Pancreas (tissue), 10 donors: ENCODE data around the gene CELF3. TPM values are rescaled to one million over a fixed set of nuclear protein-coding genes. Genes with fewer than 3 reads are reported as not detected.

Experiments used
- ATAC-seq, 4 donors: fragments of 200-7000 bp; cut with Tn5 transposase; one replicate each; pipeline versions ENCODE4 v1.8.0 to v1.9.1; 2020; ENCODE audit warnings: mild to moderate bottlenecking in 4 of 4, moderate library complexity in 4 of 4
- DNase-seq, 6 donors: peaks; one replicate each; pipeline ENCODE4 v3.0.0-alpha.2; 2020
- FAIRE-seq: peaks from 2 replicates; lab custom pipeline; 2012; peaks lifted over from hg19 to GRCh38; lab: Jason Lieb, UNC
- H3K27ac ChIP-seq, 4 donors: fragments of 200-600 bp; sonication (generic); 1 replicate in 3 of 4; 2 replicates in 1 of 4; pipeline versions ENCODE4 v1.5.0 to v1.8.0; 2020
- H3K27me3 ChIP-seq, 4 donors: fragments of 200-600 bp; one replicate each; pipeline ENCODE4 v1.8.0; 2021
- H3K36me3 ChIP-seq, 3 donors: fragments of 200-600 bp; sonication (generic) in 1 of 3; one replicate each; pipeline versions ENCODE4 v1.5.0 to v1.8.0; 2020 to 2021
- H3K4me1 ChIP-seq, 3 donors: fragments of 200-600 bp; one replicate each; pipeline ENCODE4 v1.8.0; 2021
- H3K4me3 ChIP-seq, 4 donors: fragments of 200-600 bp; sonication (generic) in 2 of 4; one replicate each; pipeline versions ENCODE4 v1.5.0 to v1.8.0; 2020 to 2021
- H3K9me3 ChIP-seq, 4 donors: fragments of 200-600 bp; one replicate each; pipeline ENCODE4 v1.8.0; 2021
- CTCF ChIP-seq, 4 donors: fragments of 200-600 bp; sonication (generic) in 3 of 4; IDR thresholded peaks; one replicate each; pipeline versions ENCODE4 v1.5.0 to v1.8.0; 2021; ENCODE audit warnings: antibody characterized with exemption in 4 of 4
- WGBS, 2 donors: extraction: QIAGEN DNeasy Blood & Tissue Kit; methylation state at CpG; one replicate each; pipeline ENCODE4 v1.1.7; 2013; 5-methylcytosine and 5-hydroxymethylcytosine counted together
- intact Hi-C, 3 donors: fragments of 100-400 bp; cut with DNase I; formaldehyde crosslinking; loops; one replicate each; pipeline versions ENCODE4 v1.11.1 to v1.14.2; 2022
- polyA plus RNA-seq, 2 donors: library from polyadenylated mRNA; stranded (reverse); fragments of 200-250 nt; gene quantifications; one replicate each; pipeline ENCODE4 v1.2.3, GENCODE V29; 2013
- total RNA-seq, 6 donors: library from RNA; stranded (reverse); fragmentation: NEBNext Ultra II Directional in 4 of 6; extraction: Animal tissue kit (Norgen Biotek cat#: 25700) in 4 of 6; gene quantifications; one replicate each; pipeline versions ENCODE4 v1.2.1 to v1.2.4, GENCODE V29; 2021 to 2023
- donor health status: healthy with polysubstance abuse.
- donor health status: DM: no; HTN: no; CAD: no; lungs with moderate emphysema.
- donor health status: DM: no; HTN: no; CAD: no.
- donor health status: control.
- donor health status: control.
- donor health status: Bipolar disorder and iron deficiency.
- donor health status: DM: yes; HTN: yes; CAD: no.
- donor health status: DM: no; HTN: no; CAD: no.
- donor health status: DM: no; HTN: no; CAD: no.
- donor health status: DM: yes; HTN: yes; CAD: no.

Gene CELF3
- total and polyA plus RNA-seq, 8 donors: 1.1 to 76.3 (median 5.9) TPM

GRCh38 chr1:151759241-151759640 lies 42.6 kb upstream of the CELF3 start:
- no peak for FAIRE-seq
- peaks cover 3 to 7% (median 4%) of the 10 kb centered on the region in 3 donors for H3K4me1 ChIP-seq
- peaks cover 0 to 20% (median 10%) of the 10 kb centered on the region in 3 donors for H3K36me3 ChIP-seq
- no peak overlapping the region for H3K4me3 ChIP-seq
- H3K9me3 ChIP-seq: no peaks in the 10 kb centered on the region
- DNase-seq: no peak
- no peak for ATAC-seq
- TF ChIP-seq CTCF (IDR thresholded peaks at IDR 0.05): no peak
- no peaks in the 10 kb centered on the region for H3K27me3 ChIP-seq
- intact Hi-C loops: no loop called here
- no peak overlapping the region for H3K27ac ChIP-seq

GRCh38 chr1:151756291-151756690 lies 39.7 kb upstream of the CELF3 start:
- Histone ChIP-seq H3K27me3 (no peaks in the 10 kb centered on the region), H3K36me3 (peaks cover 0 to 20% (median 10%) of the 10 kb centered on the region in 3 donors), H3K27ac (no peak overlapping the region), H3K4me3 (no peak overlapping the region), H3K4me1 (no peaks in the 10 kb centered on the region), H3K9me3 (no peaks in the 10 kb centered on the region)
- no peak for FAIRE-seq
- intact Hi-C loops: no loop called here
- TF ChIP-seq CTCF (IDR thresholded peaks at IDR 0.05): no peak
- no peak for DNase-seq
- WGBS, 2 donors: 45 to 57% methylated on average over 1 of the region's 1 CpG
- ATAC-seq: no peak

- Histone ChIP-seq H3K36me3 (no peaks in the 10 kb centered on the region), H3K4me3 (no peak overlapping the region), H3K9me3 (no peaks in the 10 kb centered on the region), H3K27me3 (no peaks in the 10 kb centered on the region), H3K27ac (no peak overlapping the region), H3K4me1 (peaks cover 0 to 4% (median 0%) of the 10 kb centered on the region in 3 donors)
- TF ChIP-seq CTCF (IDR thresholded peaks at IDR 0.05): no peak
- no peak for FAIRE-seq
- no peak for ATAC-seq
- WGBS, 2 donors: 70 to 87% methylated on average over 4 of the region's 4 CpGs
- DNase-seq: no peak
- intact Hi-C loops: no loop called here
Observed at GRCh38 chr1:151741516-151741915, 24.9 kb upstream of the CELF3 start.

- Histone ChIP-seq H3K4me1 (peaks cover 0 to 4% (median 0%) of the 10 kb centered on the region in 3 donors), H3K4me3 (no peak overlapping the region), H3K27ac (peak overlapping the region in 1 of 4 donors; percentile 35)
Observed at GRCh38 chr1:151739590-151740355, 23.2 kb upstream of the CELF3 start.

More at GRCh38 chr1:151739590-151740355, 23.2 kb upstream of the CELF3 start:
- TF ChIP-seq CTCF (IDR thresholded peaks at IDR 0.05): no peak
- WGBS, 2 donors: 17 to 24% methylated on average over 3 of the region's 3 CpGs
- peak in 2 of 6 donors; percentile 36 to 38 for DNase-seq
- no peaks in the 10 kb centered on the region for H3K9me3 ChIP-seq
- no peaks in the 10 kb centered on the region for H3K36me3 ChIP-seq
- FAIRE-seq: no peak
- intact Hi-C loops: loop anchor here in 1 of 3 donors (10.0 kb wide), 1 partner anchor 145 kb away; no protein-coding TSS in a partner anchor
- no peaks in the 10 kb centered on the region for H3K27me3 ChIP-seq
- ATAC-seq: peak in 3 of 4 donors; percentile 59 to 83 (median 81)
